Adrenal gland (tissue), 12 donors: ENCODE data around the gene ASPDH. TPM values are rescaled to one million over a fixed set of nuclear protein-coding genes. Genes with fewer than 3 reads are reported as not detected.
A peak's percentile ranks its signal among the peaks of the same experiment; 100 is the strongest.

ENCODE experiments used
- DNase-seq, 7 donors: peaks; one replicate each; pipeline ENCODE4 v3.0.0-alpha.2; 2019 to 2020
- H3K27ac ChIP-seq, 5 donors: fragments of 200-600 bp; sonication (generic) in 4 of 5; 1 replicate in 3 of 5; 2 replicates in 2 of 5; pipeline versions ENCODE4 v1.5.1 to v1.8.0; 2016 to 2020; ENCODE audit warnings: mild to moderate bottlenecking in 1 of 5
- H3K27me3 ChIP-seq: fragments of 200-600 bp; 2 replicates; pipeline ENCODE4 v1.8.0; 2021
- H3K36me3 ChIP-seq, 2 donors: fragments of 200-600 bp; replicated peaks in 1 of 2; 1 replicate in 1 of 2; 2 replicates in 1 of 2; pipeline versions ENCODE4 v1.5.1 to v1.8.0; 2018 to 2022
- H3K4me1 ChIP-seq, 2 donors: fragments of 200-600 bp; replicated peaks in 1 of 2; 1 replicate in 1 of 2; 2 replicates in 1 of 2; pipeline versions ENCODE4 v1.5.1 to v1.8.0; 2018 to 2021
- H3K4me3 ChIP-seq, 4 donors: fragments of 200-600 bp; sonication (generic) in 3 of 4; one replicate each; pipeline ENCODE4 v1.5.1; 2016 to 2018
- H3K9me3 ChIP-seq, 3 donors: fragments of 200-600 bp; sonication (generic) in 1 of 3; replicated peaks in 1 of 3; 1 replicate in 2 of 3; 2 replicates in 1 of 3; pipeline versions ENCODE4 v1.5.1 to v1.8.0; 2016 to 2021
- POLR2A ChIP-seq, 2 donors: fragments of 450-650 bp; IDR thresholded peaks; one replicate each; pipeline ENCODE4 v1.6.1; 2017; ENCODE audit warnings: antibody characterized with exemption in 2 of 2, mild to moderate bottlenecking in 2 of 2, moderate library complexity in 1 of 2
- WGBS, 4 donors: extraction: QIAGEN DNeasy Blood & Tissue Kit in 2 of 4; methylation state at CpG; one replicate each; pipeline versions ENCODE4 v1.1.5 to v1.1.7; 2013 to 2017; 5-methylcytosine and 5-hydroxymethylcytosine counted together
- intact Hi-C, 2 donors: fragments of 100-400 bp; cut with DNase I; formaldehyde crosslinking; loops; one replicate each; pipeline versions ENCODE4 v1.14.1 to v1.15.0; 2022 to 2023
- polyA plus RNA-seq, 3 donors: library from polyadenylated mRNA; stranded (reverse); fragments of 200-250 nt in 2 of 3; fragments of 350-450 nt in 1 of 3; fragmentation: Illumina TruSeq in 1 of 3; extraction: RNeasy Lipid Tissue Mini Kit (QIAGEN cat#74804) in 1 of 3; gene quantifications; one replicate each; pipeline ENCODE4 v1.2.3, GENCODE V29; 2013 to 2014
- total RNA-seq, 9 donors: library from RNA; depleted of rRNA in 4 of 9; stranded (reverse); fragments of >200 nt in 4 of 9; fragments of 120-200 nt in 1 of 9; fragmentation: NEBNext Ultra II Directional in 1 of 9; extraction: Animal tissue kit (Norgen Biotek cat#: 25700) in 1 of 9; gene quantifications; one replicate each; pipeline versions ENCODE4 v1.1.0 to v1.2.4, GENCODE V29; 2013 to 2023
- TF ChIP-seq, protein P1 (sequence below), 6 experiments: fragments of 450-650 bp in 4 of 6; fragments of 200-600 bp in 2 of 6; sonication (generic) in 1 of 6; IDR thresholded peaks; 1 replicate in 5 of 6; 2 replicates in 1 of 6; pipeline versions ENCODE4 v1.5.1 to v1.8.0; 2016 to 2021; ENCODE audit warnings: antibody characterized with exemption in 6 of 6, mild to moderate bottlenecking in 2 of 6, moderate library complexity in 1 of 6
- donor health status: healthy with polysubstance abuse.
- donor health status: Bipolar disorder and iron deficiency.
- donor health status: DM: yes; HTN: yes; CAD: no.
- donor health status: DM: no; HTN: no; CAD: no.
- donor health status: DM: no; HTN: no; CAD: no.
- donor health status: DM: yes; HTN: yes; CAD: no.

Gene ASPDH
- total and polyA plus RNA-seq, 12 donors: 0.38 to 30.5 (median 1.7) TPM; not detected in 4

DNA sequence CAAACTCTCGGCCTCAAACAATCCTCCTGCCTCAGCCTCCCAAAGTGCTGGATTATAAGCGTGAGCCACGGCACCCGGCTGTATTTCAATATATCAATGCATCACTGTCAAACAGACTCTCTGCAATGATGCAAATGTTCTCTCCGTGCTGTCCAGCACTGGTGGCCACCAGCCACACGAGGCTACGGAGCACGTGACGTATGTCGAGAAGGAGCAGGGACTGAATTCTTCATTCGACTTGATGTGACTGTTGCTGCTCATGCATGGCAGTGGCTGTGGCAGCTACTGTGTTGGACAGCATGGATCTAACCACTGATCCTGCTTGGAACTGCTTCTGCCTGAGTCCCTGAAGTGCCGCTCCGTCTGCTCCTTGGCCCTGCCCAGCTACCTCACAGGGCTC, 44.7 kb upstream of the ASPDH start:
- H3K27ac ChIP-seq: no peak overlapping the region
- H3K4me1 ChIP-seq: peaks cover 0 to 10% of the 10 kb centered on the region in 2 donors
- intact Hi-C loops: no loop called here
- H3K9me3 ChIP-seq: no peaks in the 10 kb centered on the region
- peaks cover 21% of the 10 kb centered on the region for H3K27me3 ChIP-seq
- no peak for TF ChIP-seq POLR2A (IDR thresholded peaks at IDR 0.05)
- TF ChIP-seq, protein P1, sequence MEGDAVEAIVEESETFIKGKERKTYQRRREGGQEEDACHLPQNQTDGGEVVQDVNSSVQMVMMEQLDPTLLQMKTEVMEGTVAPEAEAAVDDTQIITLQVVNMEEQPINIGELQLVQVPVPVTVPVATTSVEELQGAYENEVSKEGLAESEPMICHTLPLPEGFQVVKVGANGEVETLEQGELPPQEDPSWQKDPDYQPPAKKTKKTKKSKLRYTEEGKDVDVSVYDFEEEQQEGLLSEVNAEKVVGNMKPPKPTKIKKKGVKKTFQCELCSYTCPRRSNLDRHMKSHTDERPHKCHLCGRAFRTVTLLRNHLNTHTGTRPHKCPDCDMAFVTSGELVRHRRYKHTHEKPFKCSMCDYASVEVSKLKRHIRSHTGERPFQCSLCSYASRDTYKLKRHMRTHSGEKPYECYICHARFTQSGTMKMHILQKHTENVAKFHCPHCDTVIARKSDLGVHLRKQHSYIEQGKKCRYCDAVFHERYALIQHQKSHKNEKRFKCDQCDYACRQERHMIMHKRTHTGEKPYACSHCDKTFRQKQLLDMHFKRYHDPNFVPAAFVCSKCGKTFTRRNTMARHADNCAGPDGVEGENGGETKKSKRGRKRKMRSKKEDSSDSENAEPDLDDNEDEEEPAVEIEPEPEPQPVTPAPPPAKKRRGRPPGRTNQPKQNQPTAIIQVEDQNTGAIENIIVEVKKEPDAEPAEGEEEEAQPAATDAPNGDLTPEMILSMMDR (IDR thresholded peaks at IDR 0.05): no peak
- DNase-seq: no peak
- no peaks in the 10 kb centered on the region for H3K36me3 ChIP-seq
- H3K4me3 ChIP-seq: no peak overlapping the region
- WGBS, 4 donors: 84 to 90% (median 86%) methylated on average over 9 to 13 of the region's 13 CpGs

DNA sequence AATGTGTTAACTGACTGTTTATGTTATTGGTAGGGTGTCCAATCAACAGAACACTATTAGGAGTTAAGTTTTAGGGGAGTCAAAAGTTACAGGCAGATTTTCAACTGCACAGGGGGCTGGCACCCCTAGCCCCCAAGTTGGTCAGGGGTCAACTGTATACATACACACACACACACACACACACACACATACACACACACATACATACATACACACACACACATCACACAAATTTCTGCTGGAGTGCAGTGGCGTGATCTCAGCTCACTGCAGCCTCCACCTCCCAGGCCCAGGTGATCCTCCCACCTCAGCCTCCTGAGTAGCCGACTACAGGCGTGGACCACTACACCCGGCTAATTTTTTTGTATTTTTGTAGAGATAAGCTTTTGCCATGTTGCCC, 44.3 kb upstream of the ASPDH start:
- intact Hi-C loops: no loop called here
- no peaks in the 10 kb centered on the region for H3K9me3 ChIP-seq
- H3K4me3 ChIP-seq: no peak overlapping the region
- H3K27ac ChIP-seq: no peak overlapping the region
- H3K27me3 ChIP-seq: peaks cover 17% of the 10 kb centered on the region
- DNase-seq: no peak
- H3K4me1 ChIP-seq: peaks cover 0 to 10% of the 10 kb centered on the region in 2 donors
- WGBS, 4 donors: 86 to 95% (median 88%) methylated on average over 4 of the region's 4 CpGs
- no peaks in the 10 kb centered on the region for H3K36me3 ChIP-seq
- TF ChIP-seq, protein P1 (IDR thresholded peaks at IDR 0.05): no peak
- no peak for TF ChIP-seq POLR2A (IDR thresholded peaks at IDR 0.05)

DNA sequence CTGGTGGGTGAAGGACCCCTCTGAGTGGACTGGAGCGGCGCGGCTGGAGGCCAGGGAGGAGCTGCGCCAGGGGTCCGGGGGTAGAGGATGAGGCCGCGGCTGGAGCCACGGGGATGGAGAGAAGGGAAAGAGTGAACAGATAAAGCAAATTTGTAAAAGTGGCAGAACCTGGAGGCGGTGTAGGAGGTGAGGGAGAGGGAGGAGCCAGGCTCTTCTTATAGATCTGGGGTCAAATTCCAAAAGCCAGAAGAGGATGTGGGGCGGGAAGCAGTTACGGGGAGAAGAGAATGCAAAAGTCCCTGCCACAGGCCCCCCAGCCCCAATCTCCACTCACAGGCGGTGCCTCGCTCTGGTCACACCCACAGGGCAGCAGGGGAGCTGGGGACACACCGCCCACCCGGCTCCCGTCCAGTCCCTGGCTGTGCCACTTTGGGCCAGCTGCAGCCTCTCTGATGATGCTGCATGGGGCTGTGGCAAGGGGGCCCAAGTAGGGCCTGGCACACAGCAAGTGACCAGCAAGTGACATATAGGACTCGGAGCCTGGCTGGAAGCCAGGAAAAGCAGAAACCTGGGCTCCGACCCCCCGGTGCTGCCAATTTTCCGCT, 43.4 kb upstream of the ASPDH start:
- DNase-seq: no peak
- intact Hi-C loops: no loop called here
- H3K4me3 ChIP-seq: peak overlapping the region in 1 of 4 donors; percentile 25
- H3K27me3 ChIP-seq: peaks cover 17% of the 10 kb centered on the region
- H3K4me1 ChIP-seq: peaks cover 0 to 10% of the 10 kb centered on the region in 2 donors
- H3K27ac ChIP-seq: no peak overlapping the region
- no peaks in the 10 kb centered on the region for H3K36me3 ChIP-seq
- H3K9me3 ChIP-seq: no peaks in the 10 kb centered on the region
- 13 to 21% (median 14%) methylated on average over 13 to 20 of the region's 20 CpGs for WGBS, 4 donors
- TF ChIP-seq POLR2A (IDR thresholded peaks at IDR 0.05): no peak
- TF ChIP-seq, protein P1 (IDR thresholded peaks at IDR 0.05): no peak

DNA sequence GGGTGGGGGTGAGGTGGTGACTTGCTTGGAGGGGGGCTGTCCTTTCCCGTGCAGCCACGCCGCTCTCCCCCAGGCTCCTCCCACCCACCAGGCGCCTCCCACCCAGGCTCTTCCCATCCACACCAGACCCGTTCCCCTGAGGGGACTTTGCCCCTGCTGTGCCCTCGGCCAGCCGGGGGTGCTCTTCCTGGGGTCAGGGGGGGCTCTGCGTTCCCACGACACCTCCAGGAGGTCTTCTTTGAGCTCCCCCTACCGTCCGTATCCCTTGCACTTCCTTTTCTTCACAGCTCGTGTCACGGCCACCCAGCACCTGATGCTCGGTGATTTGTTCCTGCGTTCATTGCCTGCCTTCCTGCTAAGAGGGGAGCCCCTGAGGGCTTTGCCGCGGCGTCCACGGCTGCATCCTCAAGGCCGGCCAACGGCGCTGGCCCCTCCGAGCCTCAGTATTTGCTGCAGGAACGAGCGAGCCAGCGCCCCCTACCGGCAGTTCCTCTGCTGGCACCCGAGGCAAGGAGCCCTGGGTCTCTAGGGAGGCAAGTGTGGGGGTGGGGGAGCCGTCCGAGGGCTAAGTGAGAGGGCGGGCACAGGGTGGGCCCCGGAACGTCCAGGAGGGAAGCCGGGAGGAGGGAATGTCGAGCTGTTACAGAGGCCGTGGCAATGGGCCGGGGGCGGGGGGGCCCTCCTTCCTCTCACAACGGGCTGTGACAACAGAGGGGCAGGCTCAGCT, 42.7 kb upstream of the ASPDH start:
- Histone ChIP-seq H3K27ac (no peak overlapping the region), H3K36me3 (no peaks in the 10 kb centered on the region), H3K9me3 (no peaks in the 10 kb centered on the region), H3K27me3 (peaks cover 17% of the 10 kb centered on the region), H3K4me3 (peak overlapping the region in 1 of 4 donors; percentile 25), H3K4me1 (peaks cover 0 to 10% of the 10 kb centered on the region in 2 donors)
- DNase-seq: peak; percentile 38 to 88 (median 66)
- intact Hi-C loops: no loop called here
- 0 to 1% (median 1%) methylated on average over 1 to 39 of the region's 39 CpGs for WGBS, 4 donors
- TF ChIP-seq POLR2A (IDR thresholded peaks at IDR 0.05): no peak
- TF ChIP-seq, protein P1 (IDR thresholded peaks at IDR 0.05): peak; percentile 42 to 78 (median 60)
